Ishikawa (cell line): Measurements from ENCODE around the gene GCH1.

Experiments
- CREB1 ChIP-seq: IDR thresholded peaks from 2 replicates; pipeline ENCODE4 v1.6.1; 2012; ENCODE audit warnings: low read depth
- FOXM1 ChIP-seq: IDR thresholded peaks from 2 replicates; pipeline ENCODE4 v1.6.1; 2012; ENCODE audit warnings: low read depth, borderline replicate concordance
- RAD21 ChIP-seq: IDR thresholded peaks from 2 replicates; pipeline ENCODE4 v1.6.1; 2012; ENCODE audit warnings: low read depth
- TAF1 ChIP-seq: IDR thresholded peaks from 2 replicates; pipeline ENCODE4 v1.6.1; 2012; ENCODE audit warnings: low read depth, mild to moderate bottlenecking

DNA sequence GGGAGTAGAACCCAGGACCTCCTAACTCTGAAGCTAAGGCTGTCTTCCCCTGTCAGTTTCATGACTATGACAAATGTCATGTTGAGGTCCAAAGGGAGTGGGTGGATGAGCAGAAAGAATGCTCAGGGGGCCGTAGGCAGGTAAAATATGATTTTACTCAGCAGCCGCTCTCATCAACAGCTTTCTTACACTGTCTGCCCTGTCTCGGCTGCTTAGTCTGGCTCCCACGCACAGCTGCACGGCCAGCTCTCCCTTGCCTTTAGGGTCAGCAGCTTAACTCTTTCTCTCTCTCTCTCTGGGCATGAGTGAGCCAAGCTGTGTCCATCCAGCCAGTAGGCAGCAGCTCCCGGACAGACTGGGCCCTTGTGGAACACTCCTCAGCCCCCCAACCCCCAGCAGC is 95.2 kb downstream of the GCH1 start:
- TF ChIP-seq FOXM1 (no peak), TAF1 (no peak), RAD21 (no peak), CREB1 (no peak)
